Measurements from ENCODE around the gene GPM6B.

DNA sequence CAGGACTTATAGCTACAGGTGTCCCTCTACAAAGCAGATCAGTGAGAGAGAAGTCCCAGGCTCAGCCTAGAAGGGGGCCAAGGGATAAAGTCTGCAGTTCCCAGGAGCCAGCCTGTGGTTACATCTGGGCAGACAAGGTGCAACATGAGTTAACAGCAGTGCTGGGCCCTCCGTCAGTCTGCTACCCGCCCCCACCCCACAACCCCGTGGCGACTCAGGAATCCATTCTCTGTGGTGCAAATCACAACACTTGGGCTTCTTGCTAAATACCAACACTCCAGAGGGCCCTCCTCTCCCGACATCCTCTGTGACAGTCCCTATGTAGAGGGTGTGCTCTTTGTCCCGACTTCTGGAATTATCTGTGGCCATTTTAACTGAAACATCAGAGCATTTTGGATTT, 13.8 kb downstream of the GPM6B start:
- TF ChIP-seq, protein P1, sequence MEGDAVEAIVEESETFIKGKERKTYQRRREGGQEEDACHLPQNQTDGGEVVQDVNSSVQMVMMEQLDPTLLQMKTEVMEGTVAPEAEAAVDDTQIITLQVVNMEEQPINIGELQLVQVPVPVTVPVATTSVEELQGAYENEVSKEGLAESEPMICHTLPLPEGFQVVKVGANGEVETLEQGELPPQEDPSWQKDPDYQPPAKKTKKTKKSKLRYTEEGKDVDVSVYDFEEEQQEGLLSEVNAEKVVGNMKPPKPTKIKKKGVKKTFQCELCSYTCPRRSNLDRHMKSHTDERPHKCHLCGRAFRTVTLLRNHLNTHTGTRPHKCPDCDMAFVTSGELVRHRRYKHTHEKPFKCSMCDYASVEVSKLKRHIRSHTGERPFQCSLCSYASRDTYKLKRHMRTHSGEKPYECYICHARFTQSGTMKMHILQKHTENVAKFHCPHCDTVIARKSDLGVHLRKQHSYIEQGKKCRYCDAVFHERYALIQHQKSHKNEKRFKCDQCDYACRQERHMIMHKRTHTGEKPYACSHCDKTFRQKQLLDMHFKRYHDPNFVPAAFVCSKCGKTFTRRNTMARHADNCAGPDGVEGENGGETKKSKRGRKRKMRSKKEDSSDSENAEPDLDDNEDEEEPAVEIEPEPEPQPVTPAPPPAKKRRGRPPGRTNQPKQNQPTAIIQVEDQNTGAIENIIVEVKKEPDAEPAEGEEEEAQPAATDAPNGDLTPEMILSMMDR (IDR thresholded peaks at IDR 0.05; ENCODE audit: low read depth, low read length, poor library complexity, severe bottlenecking), result no peak
- TF ChIP-seq EZH2phosphoT487 (IDR thresholded peaks at IDR 0.05; ENCODE audit: borderline replicate concordance, low read length), result no peak
